HG02981 (cell line): ENCODE measurements around the gene UBE2J1.
"Not testable (repeated sequence)": the region's sequence is repeated elsewhere in the genome, so short reads cannot be mapped to it uniquely, and the experiment has no call there.

Experiments
- ATAC-seq: cut with Tn5 transposase; IDR thresholded peaks from one replicate; pipeline ENCODE4 v1.9.1; 2021; ENCODE audit warnings: mild to moderate bottlenecking, moderate library complexity; ENCODE audit not compliant: unreplicated experiment

The UBE2J1 gene

GRCh38 chr6:89321131-89321970 is 31.2 kb downstream of the UBE2J1 start:
- ATAC-seq, result no peak

GRCh38 chr6:89320012-89320559 is 32.4 kb downstream of the UBE2J1 start:
- no peak for ATAC-seq

- no peak for ATAC-seq
These were observed 35.5 kb downstream of the UBE2J1 start for GRCh38 chr6:89317067-89317466.

GRCh38 chr6:89315249-89315885 is 37.2 kb downstream of the UBE2J1 start, which contains the start of gene GABRR2:
GABRR2 (minus strand) TSS chr6:89315299; CDS start chr6:89315165, 134 bp downstream.
- no peak for ATAC-seq

- ATAC-seq, result no peak
These were observed 37.8 kb downstream of the UBE2J1 start for GRCh38 chr6:89314692-89315091.

- no peak for ATAC-seq
These were observed 39.5 kb downstream of the UBE2J1 start for GRCh38 chr6:89313006-89313405.

- no peak for ATAC-seq
These were observed 40.5 kb downstream of the UBE2J1 start for GRCh38 chr6:89311853-89312531.

GRCh38 chr6:89311530-89311852 is 41.0 kb downstream of the UBE2J1 start:
- ATAC-seq, result no peak

GRCh38 chr6:89310929-89311328 is 41.6 kb downstream of the UBE2J1 start:
- no peak for ATAC-seq

GRCh38 chr6:89308525-89309395 is 43.8 kb downstream of the UBE2J1 start:
- no peak for ATAC-seq

GRCh38 chr6:89304517-89304916 is 48.0 kb downstream of the UBE2J1 start:
- not testable (repeated sequence) for ATAC-seq

GRCh38 chr6:89302936-89303335 is 49.6 kb downstream of the UBE2J1 start:
- ATAC-seq, result no peak

- no peak for ATAC-seq
These were observed 50.2 kb downstream of the UBE2J1 start for GRCh38 chr6:89302195-89302770.

GRCh38 chr6:89301586-89302194 is 50.8 kb downstream of the UBE2J1 start:
- ATAC-seq, result no peak

GRCh38 chr6:89299466-89299850 is 53.1 kb downstream of the UBE2J1 start:
- ATAC-seq, result no peak

GRCh38 chr6:89298680-89299465 is 53.6 kb downstream of the UBE2J1 start:
- ATAC-seq, result no peak

- ATAC-seq, result peak; percentile 91
These were observed 54.7 kb downstream of the UBE2J1 start for GRCh38 chr6:89297695-89298351.

GRCh38 chr6:89295981-89296380 is 56.5 kb downstream of the UBE2J1 start:
- ATAC-seq, result no peak
